HCT116 (cell line): ENCODE data around the gene EVI5. TPM values are rescaled to one million over a fixed set of nuclear protein-coding genes. Genes with fewer than 3 reads are reported as not detected.

Experiments
- ATAC-seq: fragments of 200-7000 bp; cut with Tn5 transposase; 2 replicates; pipeline ENCODE4 v1.9.1; 2020; ENCODE audit warnings: mild to moderate bottlenecking, moderate library complexity
- BruUV-seq: library from RNA; stranded (reverse); fragments of 400-500 nt; replicated peaks from 2 replicates; lab custom pipeline; 2021; lab: Mats Ljungman, UMichigan
- CTCF ChIA-PET: fragments of 300-600 bp; sonication (Branson Sonifier 250); formaldehyde crosslinking; loops from one replicate; lab custom pipeline; 2021; ENCODE audit warnings: antibody characterized with exemption; lab: Charles Lee
- POLR2A ChIA-PET: fragments of 300-600, 350-600 bp; sonication (Branson Sonifier 250); formaldehyde crosslinking; loops from one replicate; lab custom pipeline; 2021; ENCODE audit warnings: antibody characterized with exemption; lab: Charles Lee
- RAD21 ChIA-PET, 2 experiments: fragments of 300-600 bp; sonication (Branson Sonifier 250); formaldehyde crosslinking; loops; one replicate each; lab custom pipeline; 2023; ENCODE audit warnings: low total read pairs in 2 of 2; ENCODE audit not compliant: uncharacterized antibody in 2 of 2, unreplicated experiment in 2 of 2, low non-redundant PET in 1 of 2; lab: Charles Lee
- DNase-seq: peaks from one replicate; pipeline ENCODE4 v3.0.0-alpha.2; 2010; ENCODE audit warnings: low read depth, low spot score
- H2AFZ ChIP-seq: fragments of 200-600 bp; shearing (Covaris generic), sonication (generic); 2 replicates; pipeline ENCODE4 v1.6.1; 2017; ENCODE audit warnings: low read depth, mixed run types, mixed read lengths, antibody characterized with exemption, low read length; ENCODE audit not compliant: poor library complexity, severe bottlenecking
- H3K27ac ChIP-seq: 2 replicates; pipeline ENCODE4 v1.5.1; 2012; ENCODE audit warnings: low read depth, low read length
- H3K27me3 ChIP-seq: fragments of 200-600 bp; sonication (generic); 2 replicates; pipeline ENCODE4 v1.6.1; 2016; ENCODE audit warnings: mixed run types, low read length, mixed read lengths; ENCODE audit not compliant: insufficient read depth
- H3K36me3 ChIP-seq, 2 experiments: fragments of 200-500 bp in 1 of 2; fragments of 200-600 bp in 1 of 2; sonication (Bioruptor generic) in 1 of 2; sonication (generic) in 1 of 2; 2 replicates each; pipeline versions ENCODE4 v1.5.1 to v1.6.1; 2014 to 2016; ENCODE audit warnings: low read length in 2 of 2, inconsistent platforms in 1 of 2, mixed read lengths in 1 of 2, mixed run types in 1 of 2; ENCODE audit not compliant: insufficient read depth in 2 of 2, control insufficient read depth in 1 of 2
- H3K4me1 ChIP-seq, 2 experiments: fragments of 200-600 bp in 1 of 2; sonication (generic) in 1 of 2; 2 replicates each; pipeline versions ENCODE4 v1.5.1 to v1.6.1; 2012 to 2017; ENCODE audit warnings: low read length in 2 of 2, inconsistent platforms in 1 of 2, mild to moderate bottlenecking in 1 of 2, mixed read lengths in 1 of 2, mixed run types in 1 of 2, moderate library complexity in 1 of 2; ENCODE audit not compliant: insufficient read depth in 2 of 2, control insufficient read depth in 1 of 2
- H3K4me2 ChIP-seq: fragments of 200-600 bp; sonication (generic); 2 replicates; pipeline ENCODE4 v1.6.1; 2017; ENCODE audit warnings: mixed run types, low read length, mixed read lengths
- H3K4me3 ChIP-seq, 2 experiments: fragments of 200-600 bp in 1 of 2; sonication (generic) in 1 of 2; replicated peaks in 1 of 2; 2 replicates each; pipeline ENCODE4 v1.5.1; 2011 to 2016; ENCODE audit warnings: low read length in 2 of 2, control low read depth in 1 of 2, low read depth in 1 of 2, mild to moderate bottlenecking in 1 of 2, mixed read lengths in 1 of 2, mixed run types in 1 of 2
- H3K79me2 ChIP-seq: fragments of 200-600 bp; sonication (generic); 2 replicates; pipeline ENCODE4 v1.6.1; 2017; ENCODE audit warnings: mild to moderate bottlenecking, mixed run types, low read length, moderate library complexity, mixed read lengths; ENCODE audit not compliant: insufficient read depth
- H3K9ac ChIP-seq: fragments of 200-600 bp; sonication (generic); 2 replicates; pipeline ENCODE4 v1.6.1; 2016; ENCODE audit warnings: low read length, mixed read lengths
- H3K9me2 ChIP-seq: fragments of 200-600 bp; sonication (generic), shearing (Covaris generic); 2 replicates; pipeline ENCODE4 v1.6.1; 2017; ENCODE audit warnings: mixed run types, mild to moderate bottlenecking, moderate library complexity; ENCODE audit not compliant: insufficient read depth
- H3K9me3 ChIP-seq, 2 experiments: fragments of 200-500 bp in 1 of 2; fragments of 200-600 bp in 1 of 2; sonication (Bioruptor generic) in 1 of 2; sonication (generic) in 1 of 2; 2 replicates each; pipeline ENCODE4 v1.6.1; 2014 to 2017; ENCODE audit warnings: low read length in 2 of 2, mixed read lengths in 2 of 2, inconsistent platforms in 1 of 2, low read depth in 1 of 2, mild to moderate bottlenecking in 1 of 2, mixed run types in 1 of 2, moderate library complexity in 1 of 2; ENCODE audit not compliant: control insufficient read depth in 1 of 2, insufficient read depth in 1 of 2
- H4K20me1 ChIP-seq: fragments of 200-600 bp; sonication (generic), shearing (Covaris generic); 2 replicates; pipeline ENCODE4 v1.6.1; 2017; ENCODE audit warnings: mixed run types, mild to moderate bottlenecking, moderate library complexity; ENCODE audit not compliant: insufficient read depth
- CBX3 ChIP-seq: IDR thresholded peaks from 2 replicates; pipeline ENCODE4 v1.6.1; 2012; ENCODE audit warnings: low read depth
- EGR1 ChIP-seq: IDR thresholded peaks from 2 replicates; pipeline ENCODE4 v1.6.1; 2012; ENCODE audit warnings: low read depth
- EZH2phosphoT487 ChIP-seq: fragments of 200-600 bp; IDR thresholded peaks from 2 replicates; pipeline ENCODE4 v1.6.1; 2018; ENCODE audit warnings: antibody characterized with exemption, borderline replicate concordance
- FOSL1 ChIP-seq: IDR thresholded peaks from 2 replicates; pipeline ENCODE4 v1.6.1; 2012; ENCODE audit warnings: low read depth
- JUND ChIP-seq: IDR thresholded peaks from 2 replicates; pipeline ENCODE4 v1.6.1; 2012
- MAX ChIP-seq: IDR thresholded peaks from 2 replicates; pipeline ENCODE4 v1.6.1; 2012
- RAD21 ChIP-seq: IDR thresholded peaks from 2 replicates; pipeline ENCODE4 v1.6.1; 2012; ENCODE audit warnings: low read depth, mild to moderate bottlenecking
- SIN3A ChIP-seq: IDR thresholded peaks from 2 replicates; pipeline ENCODE4 v1.6.1; 2012; ENCODE audit warnings: low read depth
- SP1 ChIP-seq: IDR thresholded peaks from 2 replicates; pipeline ENCODE4 v1.6.1; 2012; ENCODE audit warnings: low read depth
- TCF7L2 ChIP-seq: IDR thresholded peaks from 2 replicates; pipeline ENCODE4 v1.7.0; 2011; ENCODE audit warnings: borderline replicate concordance, inconsistent platforms; ENCODE audit not compliant: insufficient read depth, insufficient read length; ENCODE audit errors: extremely low read depth
- YY1 ChIP-seq: IDR thresholded peaks from 2 replicates; pipeline ENCODE4 v1.6.1; 2011; ENCODE audit warnings: low read length, low read depth, moderate library complexity, mild to moderate bottlenecking; ENCODE audit not compliant: insufficient replicate concordance; ENCODE audit errors: extremely low read depth
- ZNF274 ChIP-seq: fragments of 200-500 bp; sonication (Bioruptor generic); IDR thresholded peaks from 2 replicates; pipeline ENCODE4 v1.6.1; 2014; ENCODE audit warnings: mild to moderate bottlenecking, low read depth, low read length, inconsistent platforms
- intact Hi-C: fragments of 100-400 bp; cut with micrococcal nuclease; formaldehyde crosslinking; loops from 2 replicates; pipeline ENCODE4 v1.10.0; 2022
- total RNA-seq: library from RNA; stranded (reverse); gene quantifications from one replicate; pipeline ENCODE4 v1.2.1, GENCODE V29; 2021; ENCODE audit not compliant: unreplicated experiment
- TF ChIP-seq, protein P1 (sequence below): IDR thresholded peaks from 2 replicates; pipeline ENCODE4 v1.6.1; 2011; ENCODE audit warnings: mild to moderate bottlenecking, low read length, moderate library complexity; ENCODE audit not compliant: insufficient replicate concordance; ENCODE audit errors: extremely low read depth
- TF ChIP-seq, protein P2 (sequence below): IDR thresholded peaks from 2 replicates; pipeline ENCODE4 v1.6.1; 2012; ENCODE audit warnings: low read depth

EVI5 gene
- total RNA-seq, 1 experiment from 2014 or later = 21.8 TPM

DNA sequence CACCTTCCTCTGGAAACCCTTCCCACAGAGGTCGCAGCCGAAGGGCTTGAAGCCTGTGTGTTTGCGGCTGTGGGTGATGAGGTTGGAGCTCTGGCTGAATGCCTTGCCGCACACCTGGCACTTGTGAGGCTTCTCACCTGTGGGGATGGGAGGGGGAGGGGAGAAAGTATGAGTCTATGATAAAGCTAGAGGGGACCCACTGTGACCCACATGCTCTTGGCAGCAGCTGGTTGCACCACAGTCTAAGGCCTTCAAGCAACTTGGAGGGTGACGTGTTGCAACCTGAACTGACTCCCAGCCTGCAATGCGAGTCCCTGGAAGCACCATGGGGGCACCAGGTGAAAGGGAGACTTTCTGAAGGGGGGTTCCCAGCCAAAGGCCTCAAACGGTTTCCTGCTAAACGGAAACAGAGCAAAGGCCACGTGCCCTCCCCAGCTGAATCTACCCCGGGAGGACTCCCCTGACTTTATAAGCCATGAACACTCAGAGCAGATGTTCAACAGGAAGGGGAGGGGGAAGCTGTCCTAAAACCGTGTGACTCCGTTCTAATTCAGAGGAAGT lies 308.8 kb downstream of the EVI5 start:
- BruUV-seq = no TSS peak
- DNase-seq = no peak
- H2AFZ ChIP-seq = no peak overlapping the region

More for the DNA sequence above, 308.8 kb downstream of the EVI5 start:
- Histone ChIP-seq H3K27ac (no peak overlapping the region), H3K9ac (no peak overlapping the region), H3K9me2 (no peaks in the 10 kb centered on the region), H4K20me1 (no peaks in the 10 kb centered on the region), H3K9me3 (no peaks in the 10 kb centered on the region), H3K4me3 (no peak overlapping the region), H3K79me2 (no peaks in the 10 kb centered on the region), H3K4me2 (no peak overlapping the region), H3K4me1 (no peaks in the 10 kb centered on the region), H3K36me3 (no peaks in the 10 kb centered on the region), H3K27me3 (no peaks in the 10 kb centered on the region)
- ChIA-PET RAD21 (no interaction called here), POLR2A (no interaction called here), CTCF (no interaction called here)
- intact Hi-C loops = no loop called here
- ATAC-seq = no peak
- no peak for TF ChIP-seq RAD21
- no peak for TF ChIP-seq YY1
- TF ChIP-seq CBX3 = no peak
- no peak for TF ChIP-seq JUND
- no peak for TF ChIP-seq SP1
- TF ChIP-seq TCF7L2 = no peak
- no peak for TF ChIP-seq FOSL1
- TF ChIP-seq EGR1 = no peak
- TF ChIP-seq, protein P1, sequence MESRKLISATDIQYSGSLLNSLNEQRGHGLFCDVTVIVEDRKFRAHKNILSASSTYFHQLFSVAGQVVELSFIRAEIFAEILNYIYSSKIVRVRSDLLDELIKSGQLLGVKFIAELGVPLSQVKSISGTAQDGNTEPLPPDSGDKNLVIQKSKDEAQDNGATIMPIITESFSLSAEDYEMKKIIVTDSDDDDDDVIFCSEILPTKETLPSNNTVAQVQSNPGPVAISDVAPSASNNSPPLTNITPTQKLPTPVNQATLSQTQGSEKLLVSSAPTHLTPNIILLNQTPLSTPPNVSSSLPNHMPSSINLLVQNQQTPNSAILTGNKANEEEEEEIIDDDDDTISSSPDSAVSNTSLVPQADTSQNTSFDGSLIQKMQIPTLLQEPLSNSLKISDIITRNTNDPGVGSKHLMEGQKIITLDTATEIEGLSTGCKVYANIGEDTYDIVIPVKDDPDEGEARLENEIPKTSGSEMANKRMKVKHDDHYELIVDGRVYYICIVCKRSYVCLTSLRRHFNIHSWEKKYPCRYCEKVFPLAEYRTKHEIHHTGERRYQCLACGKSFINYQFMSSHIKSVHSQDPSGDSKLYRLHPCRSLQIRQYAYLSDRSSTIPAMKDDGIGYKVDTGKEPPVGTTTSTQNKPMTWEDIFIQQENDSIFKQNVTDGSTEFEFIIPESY = no peak
- TF ChIP-seq EZH2phosphoT487 = no peak
- TF ChIP-seq, protein P2, sequence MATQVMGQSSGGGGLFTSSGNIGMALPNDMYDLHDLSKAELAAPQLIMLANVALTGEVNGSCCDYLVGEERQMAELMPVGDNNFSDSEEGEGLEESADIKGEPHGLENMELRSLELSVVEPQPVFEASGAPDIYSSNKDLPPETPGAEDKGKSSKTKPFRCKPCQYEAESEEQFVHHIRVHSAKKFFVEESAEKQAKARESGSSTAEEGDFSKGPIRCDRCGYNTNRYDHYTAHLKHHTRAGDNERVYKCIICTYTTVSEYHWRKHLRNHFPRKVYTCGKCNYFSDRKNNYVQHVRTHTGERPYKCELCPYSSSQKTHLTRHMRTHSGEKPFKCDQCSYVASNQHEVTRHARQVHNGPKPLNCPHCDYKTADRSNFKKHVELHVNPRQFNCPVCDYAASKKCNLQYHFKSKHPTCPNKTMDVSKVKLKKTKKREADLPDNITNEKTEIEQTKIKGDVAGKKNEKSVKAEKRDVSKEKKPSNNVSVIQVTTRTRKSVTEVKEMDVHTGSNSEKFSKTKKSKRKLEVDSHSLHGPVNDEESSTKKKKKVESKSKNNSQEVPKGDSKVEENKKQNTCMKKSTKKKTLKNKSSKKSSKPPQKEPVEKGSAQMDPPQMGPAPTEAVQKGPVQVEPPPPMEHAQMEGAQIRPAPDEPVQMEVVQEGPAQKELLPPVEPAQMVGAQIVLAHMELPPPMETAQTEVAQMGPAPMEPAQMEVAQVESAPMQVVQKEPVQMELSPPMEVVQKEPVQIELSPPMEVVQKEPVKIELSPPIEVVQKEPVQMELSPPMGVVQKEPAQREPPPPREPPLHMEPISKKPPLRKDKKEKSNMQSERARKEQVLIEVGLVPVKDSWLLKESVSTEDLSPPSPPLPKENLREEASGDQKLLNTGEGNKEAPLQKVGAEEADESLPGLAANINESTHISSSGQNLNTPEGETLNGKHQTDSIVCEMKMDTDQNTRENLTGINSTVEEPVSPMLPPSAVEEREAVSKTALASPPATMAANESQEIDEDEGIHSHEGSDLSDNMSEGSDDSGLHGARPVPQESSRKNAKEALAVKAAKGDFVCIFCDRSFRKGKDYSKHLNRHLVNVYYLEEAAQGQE = no peak
- no peak for TF ChIP-seq ZNF274
- TF ChIP-seq MAX = no peak
- no peak for TF ChIP-seq SIN3A
